Measurements from ENCODE around the gene WDFY4. TPM values are rescaled to one million over a fixed set of nuclear protein-coding genes. Genes with fewer than 3 reads are reported as not detected.

WDFY4 gene
- total RNA-seq, 2 donors from 2014 or later = 2.1 to 10.1 TPM

DNA sequence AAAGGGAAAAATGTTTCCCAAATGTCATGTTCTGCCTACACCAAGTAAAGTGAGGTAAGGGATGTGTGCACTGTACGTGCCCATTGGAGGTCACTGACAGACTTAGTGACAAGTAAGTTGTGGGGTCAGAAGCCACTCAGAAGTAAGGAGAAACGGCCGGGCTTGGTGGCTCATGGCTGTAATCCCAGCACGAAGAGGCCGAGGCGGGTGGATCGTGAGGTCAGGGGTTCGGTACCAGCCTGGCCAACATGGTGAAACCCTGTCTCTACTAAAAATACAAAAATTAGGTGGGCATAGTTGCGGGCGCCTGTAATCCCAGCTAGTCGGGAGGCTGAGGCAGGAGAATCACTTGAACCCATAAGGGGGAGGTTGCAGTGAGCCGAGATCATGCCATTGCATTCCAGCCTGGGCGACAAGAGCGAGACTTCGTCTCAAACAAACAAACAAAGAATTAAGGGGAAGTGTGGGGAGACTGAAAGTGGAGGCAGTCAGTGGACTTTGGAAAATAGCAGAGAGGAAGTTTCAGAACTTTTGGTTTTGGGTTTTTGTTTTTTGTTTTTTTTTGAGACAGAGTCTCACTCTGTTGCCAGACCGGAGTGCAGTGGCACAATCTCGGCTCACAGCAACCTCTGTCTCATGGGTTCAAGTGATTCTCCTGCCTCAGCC, 114.8 kb downstream of the WDFY4 start:
- H3K4me3 Mint-ChIP-seq = no peak overlapping the region
- no peak for ATAC-seq
- peaks cover 2% of the 10 kb centered on the region for H3K36me3 Mint-ChIP-seq (ENCODE audit: low read depth)
- H3K9me3 ChIP-seq (ENCODE audit: control insufficient read depth, low read length, poor library complexity, severe bottlenecking) = no peaks in the 10 kb centered on the region
- no peak overlapping the region for H3K27ac Mint-ChIP-seq
- peaks cover 4% of the 10 kb centered on the region for H3K4me1 Mint-ChIP-seq
- no peak for DNase-seq
- no peaks in the 10 kb centered on the region for H3K27me3 Mint-ChIP-seq

DNA sequence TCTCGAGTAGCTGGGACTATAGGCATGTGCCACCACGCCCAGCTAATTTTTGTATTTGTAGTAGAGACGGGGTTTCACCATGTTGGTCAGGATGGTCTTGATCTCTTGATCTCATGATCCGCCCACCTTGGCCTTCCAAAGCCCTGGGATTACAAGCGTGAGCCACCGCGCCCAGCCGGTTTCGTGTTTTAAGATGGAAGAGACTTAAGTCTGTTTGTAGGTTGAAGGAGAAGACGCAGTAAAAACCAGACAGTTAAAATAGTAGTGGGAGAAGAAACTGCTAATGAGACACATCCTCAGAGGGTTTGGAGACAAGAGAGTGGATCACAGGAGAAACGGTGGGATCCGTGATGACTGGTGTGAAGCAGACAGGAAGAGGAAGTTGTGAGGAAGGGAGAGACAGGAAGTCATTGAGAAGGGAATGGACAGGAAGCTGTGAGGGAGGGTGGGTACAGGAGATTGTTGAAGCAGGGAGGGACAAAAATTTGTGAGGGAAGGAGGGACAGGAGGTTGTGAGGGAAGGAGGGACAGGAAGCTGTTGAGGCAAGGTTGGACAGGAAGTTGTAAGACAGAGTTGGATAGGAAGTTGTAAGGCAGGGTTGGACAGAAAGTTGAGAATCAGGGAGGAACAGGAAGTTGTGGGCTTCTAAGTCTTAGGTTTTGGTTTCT, 115.5 kb downstream of the WDFY4 start:
- peak; percentile 16 for ATAC-seq
- H3K27me3 Mint-ChIP-seq = no peaks in the 10 kb centered on the region
- H3K36me3 Mint-ChIP-seq (ENCODE audit: low read depth) = peaks cover 2% of the 10 kb centered on the region

DNA sequence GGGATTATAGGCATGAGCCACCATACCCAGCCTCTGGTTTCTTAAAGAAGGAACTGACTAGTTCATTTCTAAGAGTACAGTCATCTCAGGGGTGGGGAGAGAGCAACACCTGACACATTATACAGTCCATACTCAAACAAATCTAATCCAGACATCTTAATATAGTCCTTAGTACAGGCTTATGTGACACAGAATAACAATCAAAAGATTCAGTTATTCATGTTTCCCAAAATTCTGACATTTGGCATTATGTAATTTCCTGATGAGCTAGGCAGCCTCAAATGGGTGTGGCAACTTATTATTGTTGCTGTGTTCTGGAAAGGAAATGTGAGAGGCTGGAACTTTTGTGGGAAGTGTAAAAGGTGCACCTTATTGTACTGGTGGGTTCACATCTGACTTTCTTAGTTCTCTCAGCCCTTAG, 116.3 kb downstream of the WDFY4 start:
- no peak overlapping the region for H3K4me3 Mint-ChIP-seq

More for the DNA sequence above, 115.5 kb downstream of the WDFY4 start:
- no peaks in the 10 kb centered on the region for H3K9me3 ChIP-seq (ENCODE audit: control insufficient read depth, low read length, poor library complexity, severe bottlenecking)
- no peak for DNase-seq
- Mint-ChIP-seq H3K27ac (no peak overlapping the region), H3K4me1 (peaks cover 4% of the 10 kb centered on the region), H3K4me3 (peak overlapping the region; percentile 15)

DNA sequence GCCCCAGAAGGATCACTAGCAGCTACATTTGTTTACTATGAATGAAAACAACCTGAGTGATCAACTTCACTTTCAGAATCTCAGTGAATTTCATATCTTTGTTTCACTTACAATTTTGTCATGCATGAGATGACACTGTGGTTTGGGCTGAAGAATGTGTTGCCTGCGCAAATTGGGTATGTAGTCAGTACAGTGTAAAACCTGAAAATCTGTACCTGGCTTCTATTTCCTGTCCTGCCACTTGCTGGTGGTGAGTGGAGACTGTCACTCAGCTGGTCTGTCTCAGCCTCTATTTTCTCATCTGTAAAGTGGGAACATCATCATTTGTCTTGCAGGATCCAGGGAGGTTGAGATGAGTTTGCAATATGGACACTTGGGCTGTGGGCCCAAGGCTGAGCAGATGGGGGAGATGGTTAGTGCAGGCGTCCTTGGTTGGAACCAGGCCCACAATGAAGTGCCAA, 118.0 kb downstream of the WDFY4 start:
- Mint-ChIP-seq H3K4me1 (peaks cover 4% of the 10 kb centered on the region), H3K4me3 (no peak overlapping the region), H3K27me3 (no peaks in the 10 kb centered on the region), H3K27ac (no peak overlapping the region), H3K36me3 (ENCODE audit: low read depth) (peaks cover 2% of the 10 kb centered on the region)
- ATAC-seq (peak; percentile 46), DNase-seq (no peak)
- H3K9me3 ChIP-seq (ENCODE audit: control insufficient read depth, low read length, poor library complexity, severe bottlenecking) = no peaks in the 10 kb centered on the region

More for the DNA sequence above, 116.3 kb downstream of the WDFY4 start:
- Mint-ChIP-seq H3K27ac (no peak overlapping the region), H3K27me3 (no peaks in the 10 kb centered on the region), H3K4me1 (peaks cover 4% of the 10 kb centered on the region), H3K36me3 (ENCODE audit: low read depth) (peaks cover 2% of the 10 kb centered on the region)
- H3K9me3 ChIP-seq (ENCODE audit: control insufficient read depth, low read length, poor library complexity, severe bottlenecking) = no peaks in the 10 kb centered on the region
- ATAC-seq = no peak
- no peak for DNase-seq

DNA sequence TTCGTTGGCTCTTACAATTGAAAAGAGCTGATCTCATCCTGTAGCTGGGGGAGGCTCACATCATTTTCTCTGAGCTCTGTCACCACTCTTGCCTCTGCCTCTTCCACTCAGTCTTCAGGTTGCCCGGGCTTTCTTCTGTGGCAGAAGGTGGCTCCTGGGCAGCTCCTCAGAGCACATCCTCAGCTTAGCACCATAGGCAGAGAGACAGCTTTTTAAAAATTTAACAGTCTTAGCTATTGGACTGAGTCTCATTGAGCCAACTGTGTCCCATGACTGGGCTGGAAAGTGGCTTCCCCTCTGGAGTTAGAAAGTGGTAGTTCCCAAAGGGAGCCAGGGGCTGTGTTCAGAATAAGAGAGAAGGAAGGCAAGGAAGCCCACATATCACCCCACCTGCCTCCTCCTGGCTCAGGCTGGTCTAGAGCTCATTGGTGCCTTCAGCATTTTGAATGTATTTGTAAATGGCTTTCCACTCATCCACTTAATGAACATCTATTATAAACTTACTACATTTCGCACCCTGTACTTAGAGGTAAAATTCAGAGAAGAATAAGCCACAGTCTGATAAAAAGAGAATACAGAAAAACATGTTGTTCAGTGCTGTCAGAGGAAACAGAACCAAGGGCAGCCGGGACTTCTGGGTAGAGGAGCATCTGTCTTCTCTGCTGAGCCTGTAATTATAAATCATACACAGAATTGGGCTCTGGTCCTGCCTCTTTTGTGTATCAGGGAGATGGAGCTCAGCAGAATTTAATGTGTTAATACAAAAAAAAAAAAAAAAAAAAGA, 119.3 kb downstream of the WDFY4 start:
- no peak overlapping the region for H3K4me3 Mint-ChIP-seq
- H3K9me3 ChIP-seq (ENCODE audit: control insufficient read depth, low read length, poor library complexity, severe bottlenecking) = no peaks in the 10 kb centered on the region
- DNase-seq = no peak
- H3K27me3 Mint-ChIP-seq = no peaks in the 10 kb centered on the region
- peaks cover 2% of the 10 kb centered on the region for H3K36me3 Mint-ChIP-seq (ENCODE audit: low read depth)
- peaks cover 4% of the 10 kb centered on the region for H3K4me1 Mint-ChIP-seq
- no peak overlapping the region for H3K27ac Mint-ChIP-seq
- ATAC-seq = no peak

DNA sequence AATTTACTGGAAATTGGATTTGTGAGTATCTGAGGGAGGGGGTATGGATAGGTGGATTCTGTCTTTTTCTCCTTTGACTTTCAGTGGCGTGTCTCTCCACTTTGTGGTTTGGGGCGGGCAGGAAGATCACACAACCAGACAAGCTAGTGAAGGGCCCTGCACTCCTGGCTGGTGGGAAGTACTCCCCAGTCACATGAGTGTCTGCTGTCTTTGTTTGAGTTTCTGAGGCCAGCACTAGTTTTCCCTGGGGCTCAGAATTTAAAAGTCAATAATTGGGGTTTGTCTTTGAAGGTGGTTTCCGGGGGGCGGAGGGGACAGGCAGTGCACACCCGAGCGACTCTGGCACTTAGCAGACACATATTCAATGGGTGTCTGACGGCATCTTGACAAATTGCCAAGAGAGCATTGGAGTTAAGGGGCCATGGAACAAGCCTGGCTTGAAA, 120.1 kb downstream of the WDFY4 start:
- Mint-ChIP-seq H3K27me3 (no peaks in the 10 kb centered on the region), H3K36me3 (ENCODE audit: low read depth) (peaks cover 2% of the 10 kb centered on the region), H3K4me3 (no peak overlapping the region), H3K4me1 (peaks cover 4% of the 10 kb centered on the region), H3K27ac (no peak overlapping the region)
- DNase-seq (no peak), ATAC-seq (no peak)
- no peaks in the 10 kb centered on the region for H3K9me3 ChIP-seq (ENCODE audit: control insufficient read depth, low read length, poor library complexity, severe bottlenecking)

DNA sequence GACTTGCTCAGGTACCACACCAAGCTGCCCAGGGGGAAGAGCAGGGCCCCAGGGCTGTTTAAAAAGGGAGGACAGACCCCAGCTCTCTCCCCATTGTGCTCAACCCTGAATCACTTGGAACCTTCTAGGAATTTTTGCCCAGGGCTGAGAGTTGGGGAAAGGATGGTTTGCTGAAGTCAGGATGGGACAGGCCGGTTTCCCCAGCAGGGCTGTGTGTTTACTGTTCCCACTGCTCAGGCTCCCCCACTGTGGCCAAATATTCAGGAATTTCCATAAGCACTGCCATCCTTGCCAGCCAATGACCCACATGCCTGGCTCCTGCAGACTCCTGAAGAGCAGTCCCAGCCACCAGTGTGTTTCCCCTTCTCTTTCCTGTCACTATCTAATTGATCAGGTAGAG, 120.7 kb downstream of the WDFY4 start:
- Mint-ChIP-seq H3K36me3 (ENCODE audit: low read depth) (peaks cover under 1% of the 10 kb centered on the region), H3K27me3 (no peaks in the 10 kb centered on the region), H3K27ac (no peak overlapping the region), H3K4me1 (peaks cover under 1% of the 10 kb centered on the region), H3K4me3 (no peak overlapping the region)
- no peak for DNase-seq
- no peak for ATAC-seq
- no peaks in the 10 kb centered on the region for H3K9me3 ChIP-seq (ENCODE audit: control insufficient read depth, low read length, poor library complexity, severe bottlenecking)

DNA sequence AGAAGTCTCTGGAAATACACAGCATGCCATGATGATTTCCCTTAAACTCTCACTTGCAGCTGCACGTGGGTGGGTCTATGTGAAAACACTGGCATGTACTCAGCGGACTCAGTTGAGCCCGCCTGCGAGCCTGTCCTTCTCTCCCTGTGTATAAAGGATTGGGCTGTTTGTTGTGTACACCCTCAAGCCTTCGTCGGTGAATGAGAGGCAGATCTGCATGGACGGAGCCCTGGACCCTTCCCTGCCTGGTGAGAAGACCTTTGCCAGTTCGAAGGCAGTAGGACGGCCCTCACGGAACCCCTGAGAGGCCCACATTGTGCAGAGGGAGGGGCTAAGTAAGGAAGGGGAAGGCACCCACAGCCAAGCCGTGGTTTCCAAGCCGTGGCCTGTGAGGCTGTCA, 121.2 kb downstream of the WDFY4 start:
- Mint-ChIP-seq H3K27me3 (no peaks in the 10 kb centered on the region), H3K36me3 (ENCODE audit: low read depth) (no peaks in the 10 kb centered on the region), H3K4me3 (no peak overlapping the region), H3K27ac (no peak overlapping the region), H3K4me1 (no peaks in the 10 kb centered on the region)
- H3K9me3 ChIP-seq (ENCODE audit: control insufficient read depth, low read length, poor library complexity, severe bottlenecking) = no peaks in the 10 kb centered on the region
- DNase-seq = no peak
- ATAC-seq = no peak

DNA sequence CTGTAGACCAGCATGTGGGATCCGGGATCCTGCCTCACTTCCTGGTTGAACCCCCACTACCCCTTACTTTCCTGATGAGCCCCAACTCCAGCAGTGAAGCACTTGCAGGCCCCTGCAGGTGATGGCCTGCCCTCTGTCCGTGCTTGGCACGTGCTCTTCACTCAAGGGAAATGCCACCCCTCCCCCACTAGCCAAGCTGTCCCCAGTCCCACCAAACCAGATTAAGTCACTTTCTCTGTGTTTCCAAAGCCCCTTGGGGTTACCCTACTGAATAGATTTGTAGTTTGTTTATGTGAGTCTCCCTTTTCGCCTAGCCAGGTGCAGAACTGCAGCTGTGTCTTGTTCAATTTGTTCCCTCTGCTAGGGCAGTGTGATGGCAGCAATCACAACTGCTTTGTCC, 121.7 kb downstream of the WDFY4 start:
- no peaks in the 10 kb centered on the region for H3K27me3 Mint-ChIP-seq
- H3K4me1 Mint-ChIP-seq = no peaks in the 10 kb centered on the region
- no peaks in the 10 kb centered on the region for H3K9me3 ChIP-seq (ENCODE audit: control insufficient read depth, low read length, poor library complexity, severe bottlenecking)
- ATAC-seq (no peak), DNase-seq (no peak)
- no peaks in the 10 kb centered on the region for H3K36me3 Mint-ChIP-seq (ENCODE audit: low read depth)
- H3K27ac Mint-ChIP-seq = no peak overlapping the region
- H3K4me3 Mint-ChIP-seq = no peak overlapping the region

DNA sequence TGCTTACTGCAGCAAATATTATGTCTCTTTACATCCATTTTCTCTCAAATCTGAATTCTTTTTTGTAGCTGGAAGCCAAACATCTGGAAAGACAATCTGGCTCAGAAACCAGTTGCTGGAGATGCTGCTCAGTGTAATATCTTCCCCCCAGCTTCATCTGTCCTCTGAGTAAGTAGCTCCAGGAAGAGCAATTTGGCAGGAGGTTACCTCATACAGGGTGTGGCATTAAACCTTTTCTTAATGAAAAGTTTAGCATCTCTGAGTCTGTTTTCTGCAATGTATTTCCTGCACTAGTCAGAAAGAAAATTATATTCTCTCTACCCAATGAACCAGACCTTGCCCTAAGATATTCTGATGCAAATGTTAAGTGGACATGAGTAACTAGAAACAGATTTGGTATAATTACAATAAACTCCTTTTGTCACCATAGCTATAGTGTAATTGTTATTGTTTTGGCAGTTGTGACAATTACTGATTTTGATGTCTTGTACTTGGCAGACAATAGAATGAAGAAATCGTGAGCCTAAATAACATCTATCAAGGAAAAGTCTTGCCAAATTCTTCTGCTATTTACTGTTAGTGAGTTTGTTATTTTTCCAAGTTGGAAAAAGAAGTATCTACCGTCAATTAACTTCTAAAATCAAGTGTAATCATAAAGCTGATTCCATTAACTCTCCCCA, 123.3 kb downstream of the WDFY4 start:
- H3K4me1 Mint-ChIP-seq = no peaks in the 10 kb centered on the region
- no peak for ATAC-seq
- no peaks in the 10 kb centered on the region for H3K9me3 ChIP-seq (ENCODE audit: control insufficient read depth, low read length, poor library complexity, severe bottlenecking)
- no peaks in the 10 kb centered on the region for H3K27me3 Mint-ChIP-seq
- no peaks in the 10 kb centered on the region for H3K36me3 Mint-ChIP-seq (ENCODE audit: low read depth)
- DNase-seq = no peak
- no peak overlapping the region for H3K27ac Mint-ChIP-seq
- H3K4me3 Mint-ChIP-seq = no peak overlapping the region

DNA sequence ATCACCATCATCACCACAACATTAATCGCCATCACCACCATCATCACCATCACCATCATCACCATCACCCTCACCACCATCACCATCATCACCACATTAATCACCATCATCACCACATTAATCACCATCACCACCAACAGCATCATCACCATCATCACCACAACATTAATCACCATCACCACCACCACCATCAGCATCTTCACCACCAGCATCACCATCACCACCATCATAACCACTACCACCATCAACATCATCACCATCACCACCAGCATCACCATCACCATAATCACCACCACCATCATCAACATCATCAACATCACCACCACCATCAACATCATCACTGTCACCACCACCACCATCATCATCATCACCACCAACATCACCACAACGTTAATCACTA, 124.6 kb downstream of the WDFY4 start:
- Mint-ChIP-seq H3K27me3 (no peaks in the 10 kb centered on the region), H3K4me3 (no peak overlapping the region), H3K27ac (no peak overlapping the region), H3K36me3 (ENCODE audit: low read depth) (no peaks in the 10 kb centered on the region), H3K4me1 (no peaks in the 10 kb centered on the region)
- H3K9me3 ChIP-seq (ENCODE audit: control insufficient read depth, low read length, poor library complexity, severe bottlenecking) = no peaks in the 10 kb centered on the region
- no peak for ATAC-seq
- no peak for DNase-seq

DNA sequence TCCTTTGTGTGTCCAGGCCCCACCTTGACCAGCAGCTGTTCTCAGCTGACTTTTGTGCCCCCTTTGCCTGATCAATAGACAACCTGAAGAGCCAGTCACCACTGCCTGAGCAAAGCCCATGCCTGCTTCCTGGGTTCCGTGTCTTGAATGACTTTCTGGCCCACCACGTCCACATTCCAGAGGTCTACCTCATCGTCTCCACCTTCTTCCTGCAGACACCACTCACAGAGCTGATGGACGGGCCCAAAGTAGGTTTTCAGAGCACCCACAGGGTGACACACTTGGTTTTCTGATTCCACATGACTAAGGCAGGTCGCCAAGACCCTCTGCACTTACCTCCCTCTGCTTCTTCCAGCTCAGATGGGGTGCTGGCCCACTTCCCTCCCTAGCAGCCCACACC, 126.8 kb downstream of the WDFY4 start:
- ATAC-seq (no peak), DNase-seq (no peak)
- H3K9me3 ChIP-seq (ENCODE audit: control insufficient read depth, low read length, poor library complexity, severe bottlenecking) = no peaks in the 10 kb centered on the region
- Mint-ChIP-seq H3K4me3 (no peak overlapping the region), H3K27me3 (peaks cover 5% of the 10 kb centered on the region), H3K27ac (no peak overlapping the region), H3K4me1 (no peaks in the 10 kb centered on the region), H3K36me3 (ENCODE audit: low read depth) (no peaks in the 10 kb centered on the region)

DNA sequence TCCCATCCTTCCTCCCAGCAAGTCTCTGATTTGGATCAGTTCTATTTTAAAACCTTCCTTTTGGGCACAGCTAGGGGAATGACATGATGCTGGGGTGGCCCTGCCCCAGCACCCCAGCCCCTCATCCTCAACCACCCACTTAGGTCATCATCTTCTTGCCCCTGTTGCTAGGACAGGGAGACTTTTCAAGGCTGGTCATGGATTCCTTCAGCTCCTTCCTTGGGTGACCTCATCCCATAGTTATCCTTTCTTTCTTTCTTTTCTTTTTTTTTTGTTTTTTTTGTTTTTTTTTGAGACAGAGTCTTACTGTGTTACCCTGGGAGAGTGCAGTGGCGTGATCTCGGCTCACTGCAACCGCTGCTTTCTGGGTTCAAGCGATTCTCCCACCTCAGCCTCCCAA, 127.2 kb downstream of the WDFY4 start:
- Mint-ChIP-seq H3K27ac (no peak overlapping the region), H3K27me3 (peaks cover 10% of the 10 kb centered on the region)

More for the DNA sequence above, 127.2 kb downstream of the WDFY4 start:
- no peaks in the 10 kb centered on the region for H3K36me3 Mint-ChIP-seq (ENCODE audit: low read depth)
- H3K4me3 Mint-ChIP-seq = no peak overlapping the region
- ATAC-seq = no peak
- no peak for DNase-seq
- no peaks in the 10 kb centered on the region for H3K9me3 ChIP-seq (ENCODE audit: control insufficient read depth, low read length, poor library complexity, severe bottlenecking)
- no peaks in the 10 kb centered on the region for H3K4me1 Mint-ChIP-seq
